GM23338 (cell line): ENCODE data around the gene SNAPC3. TPM values are rescaled to one million over a fixed set of nuclear protein-coding genes. Genes with fewer than 3 reads are reported as not detected.

Experiments used
- ATAC-seq: fragments of 200-7000 bp; cut with Tn5 transposase; 3 replicates; pipeline ENCODE4 v1.9.1; 2020
- DNase-seq: peaks from one replicate; pipeline ENCODE4 v3.0.0-alpha.2; 2015; ENCODE audit warnings: low spot score
- H2AFZ ChIP-seq: fragments of 200-600 bp; sonication (generic); 2 replicates; pipeline ENCODE4 v1.8.0; 2016; ENCODE audit warnings: antibody characterized with exemption, mild to moderate bottlenecking, moderate library complexity
- H3F3A ChIP-seq: fragments of 200-600 bp; sonication (generic); replicated peaks from 2 replicates; pipeline ENCODE4 v1.8.0; 2017; ENCODE audit warnings: antibody characterized with exemption, mixed run types, low read depth
- H3K27ac ChIP-seq: fragments of 200-600 bp; sonication (generic); 2 replicates; pipeline ENCODE4 v1.6.1; 2016; ENCODE audit warnings: low read depth
- H3K27me3 ChIP-seq: fragments of 200-600 bp; sonication (generic); 2 replicates; pipeline ENCODE4 v1.8.0; 2016; ENCODE audit warnings: mild to moderate bottlenecking, mixed run types, moderate library complexity; ENCODE audit not compliant: insufficient read depth
- H3K36me3 ChIP-seq: fragments of 200-600 bp; sonication (generic); 2 replicates; pipeline ENCODE4 v1.8.0; 2016; ENCODE audit warnings: mild to moderate bottlenecking; ENCODE audit not compliant: insufficient read depth
- H3K4me1 ChIP-seq: fragments of 200-600 bp; sonication (generic); 2 replicates; pipeline ENCODE4 v1.8.0; 2016; ENCODE audit warnings: mild to moderate bottlenecking, moderate library complexity; ENCODE audit not compliant: insufficient read depth
- H3K4me2 ChIP-seq: fragments of 200-600 bp; sonication (generic); 2 replicates; pipeline ENCODE4 v1.7.1; 2017; ENCODE audit warnings: mixed run types
- H3K4me3 ChIP-seq: fragments of 200-600 bp; sonication (generic); 2 replicates; pipeline ENCODE4 v1.6.1; 2016; ENCODE audit warnings: mixed run types
- H3K79me2 ChIP-seq: fragments of 200-600 bp; sonication (generic); replicated peaks from 2 replicates; pipeline ENCODE4 v1.8.0; 2017; ENCODE audit warnings: mild to moderate bottlenecking; ENCODE audit not compliant: insufficient read depth
- H3K9me2 ChIP-seq: fragments of 200-600 bp; sonication (generic); 2 replicates; pipeline ENCODE4 v1.8.0; 2017; ENCODE audit not compliant: insufficient read depth
- H4K20me1 ChIP-seq: fragments of 200-600 bp; sonication (generic); replicated peaks from 2 replicates; pipeline ENCODE4 v1.8.0; 2017; ENCODE audit warnings: mild to moderate bottlenecking; ENCODE audit not compliant: insufficient read depth
- H3K27ac Mint-ChIP-seq: 2 replicates; pipeline ENCODE4 v1.8.0; 2020; ENCODE audit warnings: inconsistent platforms, mild to moderate bottlenecking, moderate library complexity, mixed read lengths
- H3K27me3 Mint-ChIP-seq: 3 replicates; pipeline ENCODE4 v1.8.0; 2022; ENCODE audit warnings: low read depth, mild to moderate bottlenecking, moderate library complexity, mixed read lengths, inconsistent platforms; ENCODE audit not compliant: insufficient read depth, poor library complexity
- H3K36me3 Mint-ChIP-seq: 3 replicates; pipeline ENCODE4 v1.8.0; 2021; ENCODE audit warnings: low read depth, mild to moderate bottlenecking, inconsistent platforms, moderate library complexity, mixed read lengths
- H3K4me1 Mint-ChIP-seq: 3 replicates; pipeline ENCODE4 v1.8.0; 2020; ENCODE audit warnings: mild to moderate bottlenecking, inconsistent platforms, mixed read lengths
- H3K4me3 Mint-ChIP-seq: 3 replicates; pipeline ENCODE4 v1.8.0; 2021; ENCODE audit warnings: moderate library complexity, mild to moderate bottlenecking, inconsistent platforms, mixed read lengths
- H3K9me3 Mint-ChIP-seq: 3 replicates; pipeline ENCODE4 v1.8.0; 2020; ENCODE audit warnings: moderate library complexity, mild to moderate bottlenecking, inconsistent platforms, mixed read lengths
- CREB1 ChIP-seq: fragments of 250-450 bp; sonication (Bioruptor Pico); IDR thresholded peaks from 2 replicates; pipeline ENCODE4 v1.5.0; 2020; ENCODE audit warnings: low read depth, mild to moderate bottlenecking, moderate library complexity
- EZH2 ChIP-seq: fragments of 200-600 bp; sonication (generic); IDR thresholded peaks from one replicate; pipeline ENCODE4 v1.8.0; 2017; ENCODE audit warnings: antibody characterized with exemption, mild to moderate bottlenecking, low read depth; ENCODE audit not compliant: unreplicated experiment
- NANOG ChIP-seq: IDR thresholded peaks from 2 replicates; pipeline ENCODE4 v1.6.1; 2016; ENCODE audit warnings: antibody characterized with exemption, borderline replicate concordance
- POLR2AphosphoS5 ChIP-seq: IDR thresholded peaks from 2 replicates; pipeline ENCODE4 v1.6.1; 2016; ENCODE audit warnings: antibody characterized with exemption, low read depth
- STAT1 ChIP-seq: IDR thresholded peaks from one replicate; pipeline ENCODE4 v1.6.1; 2016; ENCODE audit warnings: antibody characterized with exemption; ENCODE audit not compliant: unreplicated experiment
- ZNF114 ChIP-seq: fragments of 250-450 bp; sonication (Bioruptor Pico); IDR thresholded peaks from 2 replicates; pipeline ENCODE4 v1.5.0; 2020; ENCODE audit warnings: mild to moderate bottlenecking, moderate library complexity
- ZNF331 ChIP-seq: fragments of 250-450 bp; sonication (Bioruptor Pico); IDR thresholded peaks from 2 replicates; pipeline ENCODE4 v1.5.0; 2020; ENCODE audit warnings: low read depth, mild to moderate bottlenecking, moderate library complexity
- polyA plus RNA-seq: library from polyadenylated mRNA; unstranded; fragments of >200 nt; fragmentation: Nextera tagmentation; extraction: Ambion mirVana; gene quantifications from 2 replicates; pipeline ENCODE4 v1.2.1, GENCODE V29; 2016
- total RNA-seq: library from RNA; depleted of rRNA; stranded (reverse); fragments of >200 nt; shearing (Covaris generic); gene quantifications from 2 replicates; pipeline ENCODE4 v1.2.3, GENCODE V29; 2014
- TF ChIP-seq, protein P1 (sequence below), 2 experiments: fragments of 200-600 bp in 1 of 2; sonication (generic) in 1 of 2; conservative IDR thresholded peaks; 2 replicates each; pipeline versions ENCODE4 v1.5.1 to v1.6.1; 2016 to 2017; ENCODE audit warnings: antibody characterized with exemption in 2 of 2, low read depth in 2 of 2, mild to moderate bottlenecking in 2 of 2, moderate library complexity in 1 of 2
- TF ChIP-seq, protein P2 (sequence below): fragments of 250-450 bp; sonication (Bioruptor Pico); IDR thresholded peaks from 2 replicates; pipeline ENCODE4 v1.5.0; 2020; ENCODE audit warnings: mild to moderate bottlenecking, moderate library complexity
- TF ChIP-seq, protein P3 (sequence below): IDR thresholded peaks from one replicate; pipeline ENCODE4 v1.6.1; 2018; ENCODE audit warnings: antibody characterized with exemption; ENCODE audit not compliant: unreplicated experiment
- TF ChIP-seq, protein P4 (sequence below): IDR thresholded peaks from 2 replicates; pipeline ENCODE4 v1.6.1; 2016; ENCODE audit warnings: antibody characterized with exemption

Gene SNAPC3
- total and polyA plus RNA-seq, 2 experiments from 2014 or later = 20.9 to 35.2 TPM

DNA sequence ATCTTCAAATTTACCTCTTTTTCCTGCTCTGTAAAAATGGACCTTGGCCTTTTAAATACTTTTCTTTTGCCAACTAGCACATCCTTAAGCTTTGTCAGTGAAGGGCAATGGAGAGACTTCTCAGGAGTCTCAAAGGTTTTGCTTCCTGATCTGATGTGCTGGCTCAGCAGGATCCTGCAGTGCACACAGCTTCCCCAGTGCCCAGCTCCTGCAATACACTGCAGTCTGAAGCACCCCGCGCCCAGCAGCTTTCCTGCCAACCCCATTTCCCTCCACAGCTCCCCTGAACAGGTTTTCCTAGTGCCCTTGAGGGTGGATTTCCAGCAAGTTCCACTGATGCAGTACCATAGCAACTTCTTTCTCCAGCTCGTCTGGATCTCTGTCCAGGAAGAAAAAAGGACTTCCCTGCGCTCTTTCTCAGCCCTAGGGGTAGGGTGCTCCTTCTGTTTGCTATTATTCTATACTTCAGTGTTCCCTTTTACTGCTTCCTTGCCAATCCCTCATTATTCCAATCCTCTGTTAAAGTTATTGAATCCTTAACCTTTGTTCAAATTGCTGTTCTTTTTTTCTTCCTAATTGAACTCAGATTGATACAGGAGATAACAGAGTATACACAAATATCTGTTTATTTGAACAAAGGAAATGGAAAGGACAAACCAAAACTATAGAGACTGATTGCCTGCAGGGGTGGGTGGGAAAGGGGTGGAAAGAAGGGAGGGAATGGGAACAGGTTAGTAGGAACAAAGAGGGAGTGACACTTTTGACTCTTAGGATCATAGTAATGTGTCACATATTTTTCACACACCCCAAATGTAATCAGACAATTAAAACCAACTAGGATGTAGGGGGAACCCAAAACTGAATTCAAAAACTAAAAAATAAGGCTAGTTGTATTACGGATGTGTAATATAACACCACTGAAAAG is 8.5 kb downstream of the SNAPC3 start (continued):
- TF ChIP-seq, protein P1, sequence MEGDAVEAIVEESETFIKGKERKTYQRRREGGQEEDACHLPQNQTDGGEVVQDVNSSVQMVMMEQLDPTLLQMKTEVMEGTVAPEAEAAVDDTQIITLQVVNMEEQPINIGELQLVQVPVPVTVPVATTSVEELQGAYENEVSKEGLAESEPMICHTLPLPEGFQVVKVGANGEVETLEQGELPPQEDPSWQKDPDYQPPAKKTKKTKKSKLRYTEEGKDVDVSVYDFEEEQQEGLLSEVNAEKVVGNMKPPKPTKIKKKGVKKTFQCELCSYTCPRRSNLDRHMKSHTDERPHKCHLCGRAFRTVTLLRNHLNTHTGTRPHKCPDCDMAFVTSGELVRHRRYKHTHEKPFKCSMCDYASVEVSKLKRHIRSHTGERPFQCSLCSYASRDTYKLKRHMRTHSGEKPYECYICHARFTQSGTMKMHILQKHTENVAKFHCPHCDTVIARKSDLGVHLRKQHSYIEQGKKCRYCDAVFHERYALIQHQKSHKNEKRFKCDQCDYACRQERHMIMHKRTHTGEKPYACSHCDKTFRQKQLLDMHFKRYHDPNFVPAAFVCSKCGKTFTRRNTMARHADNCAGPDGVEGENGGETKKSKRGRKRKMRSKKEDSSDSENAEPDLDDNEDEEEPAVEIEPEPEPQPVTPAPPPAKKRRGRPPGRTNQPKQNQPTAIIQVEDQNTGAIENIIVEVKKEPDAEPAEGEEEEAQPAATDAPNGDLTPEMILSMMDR (conservative IDR thresholded peaks at IDR 0.05; ENCODE audit: low read depth in 2 of 2) = no peak
- TF ChIP-seq EZH2 = no peak
- TF ChIP-seq ZNF331 (CRISPR knock-in tag) = no peak
- TF ChIP-seq NANOG = no peak

DNA sequence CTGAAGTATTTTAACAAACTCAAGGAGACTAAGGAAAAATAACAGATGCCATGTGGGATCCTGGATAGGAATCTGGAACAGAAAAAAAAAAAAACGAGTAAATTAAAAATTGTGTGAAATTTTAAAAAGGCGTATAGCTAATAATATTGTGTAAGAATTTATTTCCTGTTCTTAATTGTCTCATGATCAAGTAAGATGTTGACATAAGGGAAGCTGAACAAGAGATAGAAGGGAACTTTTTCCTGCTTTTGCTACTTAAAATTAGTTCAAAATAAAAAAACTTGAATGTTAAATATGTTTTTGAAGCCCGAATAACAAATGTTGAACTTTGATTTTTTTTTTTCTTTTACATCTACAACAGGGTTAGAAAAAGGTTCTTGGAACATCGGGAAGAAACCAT is 10.5 kb downstream of the SNAPC3 start:
- H3K36me3 ChIP-seq = peaks cover 15% of the 10 kb centered on the region
- Mint-ChIP-seq H3K27ac (no peak overlapping the region), H3K4me1 (peaks cover 15% of the 10 kb centered on the region; the same call in 2 of the 3 replicates), H3K36me3 (peaks cover 56% of the 10 kb centered on the region), H3K9me3 (no peaks in the 10 kb centered on the region), H3K27me3 (peaks cover 2% of the 10 kb centered on the region), H3K4me3 (no peak overlapping the region)
- no peaks in the 10 kb centered on the region for H3K27me3 ChIP-seq
- no peak overlapping the region for H3K4me2 ChIP-seq
- no peak overlapping the region for H3K4me3 ChIP-seq
- no peak for ATAC-seq
- H3K4me1 ChIP-seq = no peaks in the 10 kb centered on the region
- no peaks in the 10 kb centered on the region for H3K9me2 ChIP-seq
- peaks cover 12% of the 10 kb centered on the region; the same call in 1 of the 2 replicates for H4K20me1 ChIP-seq
- H3K79me2 ChIP-seq = peaks cover 89% of the 10 kb centered on the region
- no peak for DNase-seq
- no peak overlapping the region for H2AFZ ChIP-seq
- H3F3A ChIP-seq = no peaks in the 10 kb centered on the region
- H3K27ac ChIP-seq = no peak overlapping the region
- TF ChIP-seq, protein P2, sequence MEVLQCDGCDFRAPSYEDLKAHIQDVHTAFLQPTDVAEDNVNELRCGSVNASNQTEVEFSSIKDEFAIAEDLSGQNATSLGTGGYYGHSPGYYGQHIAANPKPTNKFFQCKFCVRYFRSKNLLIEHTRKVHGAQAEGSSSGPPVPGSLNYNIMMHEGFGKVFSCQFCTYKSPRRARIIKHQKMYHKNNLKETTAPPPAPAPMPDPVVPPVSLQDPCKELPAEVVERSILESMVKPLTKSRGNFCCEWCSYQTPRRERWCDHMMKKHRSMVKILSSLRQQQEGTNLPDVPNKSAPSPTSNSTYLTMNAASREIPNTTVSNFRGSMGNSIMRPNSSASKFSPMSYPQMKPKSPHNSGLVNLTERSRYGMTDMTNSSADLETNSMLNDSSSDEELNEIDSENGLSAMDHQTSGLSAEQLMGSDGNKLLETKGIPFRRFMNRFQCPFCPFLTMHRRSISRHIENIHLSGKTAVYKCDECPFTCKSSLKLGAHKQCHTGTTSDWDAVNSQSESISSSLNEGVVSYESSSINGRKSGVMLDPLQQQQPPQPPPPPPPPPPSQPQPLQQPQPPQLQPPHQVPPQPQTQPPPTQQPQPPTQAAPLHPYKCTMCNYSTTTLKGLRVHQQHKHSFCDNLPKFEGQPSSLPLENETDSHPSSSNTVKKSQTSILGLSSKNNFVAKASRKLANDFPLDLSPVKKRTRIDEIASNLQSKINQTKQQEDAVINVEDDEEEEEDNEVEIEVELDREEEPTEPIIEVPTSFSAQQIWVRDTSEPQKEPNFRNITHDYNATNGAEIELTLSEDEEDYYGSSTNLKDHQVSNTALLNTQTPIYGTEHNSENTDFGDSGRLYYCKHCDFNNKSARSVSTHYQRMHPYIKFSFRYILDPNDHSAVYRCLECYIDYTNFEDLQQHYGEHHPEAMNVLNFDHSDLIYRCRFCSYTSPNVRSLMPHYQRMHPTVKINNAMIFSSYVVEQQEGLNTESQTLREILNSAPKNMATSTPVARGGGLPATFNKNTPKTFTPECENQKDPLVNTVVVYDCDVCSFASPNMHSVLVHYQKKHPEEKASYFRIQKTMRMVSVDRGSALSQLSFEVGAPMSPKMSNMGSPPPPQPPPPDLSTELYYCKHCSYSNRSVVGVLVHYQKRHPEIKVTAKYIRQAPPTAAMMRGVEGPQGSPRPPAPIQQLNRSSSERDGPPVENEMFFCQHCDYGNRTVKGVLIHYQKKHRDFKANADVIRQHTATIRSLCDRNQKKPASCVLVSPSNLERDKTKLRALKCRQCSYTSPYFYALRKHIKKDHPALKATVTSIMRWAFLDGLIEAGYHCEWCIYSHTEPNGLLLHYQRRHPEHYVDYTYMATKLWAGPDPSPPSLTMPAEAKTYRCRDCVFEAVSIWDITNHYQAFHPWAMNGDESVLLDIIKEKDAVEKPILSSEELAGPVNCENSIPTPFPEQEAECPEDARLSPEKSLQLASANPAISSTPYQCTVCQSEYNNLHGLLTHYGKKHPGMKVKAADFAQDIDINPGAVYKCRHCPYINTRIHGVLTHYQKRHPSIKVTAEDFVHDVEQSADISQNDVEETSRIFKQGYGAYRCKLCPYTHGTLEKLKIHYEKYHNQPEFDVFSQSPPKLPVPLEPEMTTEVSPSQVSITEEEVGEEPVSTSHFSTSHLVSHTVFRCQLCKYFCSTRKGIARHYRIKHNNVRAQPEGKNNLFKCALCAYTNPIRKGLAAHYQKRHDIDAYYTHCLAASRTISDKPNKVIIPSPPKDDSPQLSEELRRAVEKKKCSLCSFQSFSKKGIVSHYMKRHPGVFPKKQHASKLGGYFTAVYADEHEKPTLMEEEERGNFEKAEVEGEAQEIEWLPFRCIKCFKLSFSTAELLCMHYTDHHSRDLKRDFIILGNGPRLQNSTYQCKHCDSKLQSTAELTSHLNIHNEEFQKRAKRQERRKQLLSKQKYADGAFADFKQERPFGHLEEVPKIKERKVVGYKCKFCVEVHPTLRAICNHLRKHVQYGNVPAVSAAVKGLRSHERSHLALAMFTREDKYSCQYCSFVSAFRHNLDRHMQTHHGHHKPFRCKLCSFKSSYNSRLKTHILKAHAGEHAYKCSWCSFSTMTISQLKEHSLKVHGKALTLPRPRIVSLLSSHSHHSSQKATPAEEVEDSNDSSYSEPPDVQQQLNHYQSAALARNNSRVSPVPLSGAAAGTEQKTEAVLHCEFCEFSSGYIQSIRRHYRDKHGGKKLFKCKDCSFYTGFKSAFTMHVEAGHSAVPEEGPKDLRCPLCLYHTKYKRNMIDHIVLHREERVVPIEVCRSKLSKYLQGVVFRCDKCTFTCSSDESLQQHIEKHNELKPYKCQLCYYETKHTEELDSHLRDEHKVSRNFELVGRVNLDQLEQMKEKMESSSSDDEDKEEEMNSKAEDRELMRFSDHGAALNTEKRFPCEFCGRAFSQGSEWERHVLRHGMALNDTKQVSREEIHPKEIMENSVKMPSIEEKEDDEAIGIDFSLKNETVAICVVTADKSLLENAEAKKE (CRISPR knock-in tag) = no peak
- TF ChIP-seq ZNF114 (CRISPR knock-in tag) (no peak), POLR2AphosphoS5 (no peak), CREB1 (CRISPR knock-in tag) (no peak), NANOG (no peak), STAT1 (no peak), EZH2 (no peak), ZNF331 (CRISPR knock-in tag) (no peak)
- TF ChIP-seq, protein P3, sequence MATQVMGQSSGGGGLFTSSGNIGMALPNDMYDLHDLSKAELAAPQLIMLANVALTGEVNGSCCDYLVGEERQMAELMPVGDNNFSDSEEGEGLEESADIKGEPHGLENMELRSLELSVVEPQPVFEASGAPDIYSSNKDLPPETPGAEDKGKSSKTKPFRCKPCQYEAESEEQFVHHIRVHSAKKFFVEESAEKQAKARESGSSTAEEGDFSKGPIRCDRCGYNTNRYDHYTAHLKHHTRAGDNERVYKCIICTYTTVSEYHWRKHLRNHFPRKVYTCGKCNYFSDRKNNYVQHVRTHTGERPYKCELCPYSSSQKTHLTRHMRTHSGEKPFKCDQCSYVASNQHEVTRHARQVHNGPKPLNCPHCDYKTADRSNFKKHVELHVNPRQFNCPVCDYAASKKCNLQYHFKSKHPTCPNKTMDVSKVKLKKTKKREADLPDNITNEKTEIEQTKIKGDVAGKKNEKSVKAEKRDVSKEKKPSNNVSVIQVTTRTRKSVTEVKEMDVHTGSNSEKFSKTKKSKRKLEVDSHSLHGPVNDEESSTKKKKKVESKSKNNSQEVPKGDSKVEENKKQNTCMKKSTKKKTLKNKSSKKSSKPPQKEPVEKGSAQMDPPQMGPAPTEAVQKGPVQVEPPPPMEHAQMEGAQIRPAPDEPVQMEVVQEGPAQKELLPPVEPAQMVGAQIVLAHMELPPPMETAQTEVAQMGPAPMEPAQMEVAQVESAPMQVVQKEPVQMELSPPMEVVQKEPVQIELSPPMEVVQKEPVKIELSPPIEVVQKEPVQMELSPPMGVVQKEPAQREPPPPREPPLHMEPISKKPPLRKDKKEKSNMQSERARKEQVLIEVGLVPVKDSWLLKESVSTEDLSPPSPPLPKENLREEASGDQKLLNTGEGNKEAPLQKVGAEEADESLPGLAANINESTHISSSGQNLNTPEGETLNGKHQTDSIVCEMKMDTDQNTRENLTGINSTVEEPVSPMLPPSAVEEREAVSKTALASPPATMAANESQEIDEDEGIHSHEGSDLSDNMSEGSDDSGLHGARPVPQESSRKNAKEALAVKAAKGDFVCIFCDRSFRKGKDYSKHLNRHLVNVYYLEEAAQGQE = no peak
- TF ChIP-seq, protein P4, sequence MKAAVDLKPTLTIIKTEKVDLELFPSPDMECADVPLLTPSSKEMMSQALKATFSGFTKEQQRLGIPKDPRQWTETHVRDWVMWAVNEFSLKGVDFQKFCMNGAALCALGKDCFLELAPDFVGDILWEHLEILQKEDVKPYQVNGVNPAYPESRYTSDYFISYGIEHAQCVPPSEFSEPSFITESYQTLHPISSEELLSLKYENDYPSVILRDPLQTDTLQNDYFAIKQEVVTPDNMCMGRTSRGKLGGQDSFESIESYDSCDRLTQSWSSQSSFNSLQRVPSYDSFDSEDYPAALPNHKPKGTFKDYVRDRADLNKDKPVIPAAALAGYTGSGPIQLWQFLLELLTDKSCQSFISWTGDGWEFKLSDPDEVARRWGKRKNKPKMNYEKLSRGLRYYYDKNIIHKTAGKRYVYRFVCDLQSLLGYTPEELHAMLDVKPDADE = no peak
